ENCODE measurements around the gene OR4F17. TPM values are rescaled to one million over a fixed set of nuclear protein-coding genes. Genes with fewer than 3 reads are reported as not detected.
"Not testable (repeated sequence)": the region's sequence is repeated elsewhere in the genome, so short reads cannot be mapped to it uniquely, and the experiment has no call there.

The OR4F17 gene
- not detected for total RNA-seq
- long read RNA-seq = 0 reads

DNA sequence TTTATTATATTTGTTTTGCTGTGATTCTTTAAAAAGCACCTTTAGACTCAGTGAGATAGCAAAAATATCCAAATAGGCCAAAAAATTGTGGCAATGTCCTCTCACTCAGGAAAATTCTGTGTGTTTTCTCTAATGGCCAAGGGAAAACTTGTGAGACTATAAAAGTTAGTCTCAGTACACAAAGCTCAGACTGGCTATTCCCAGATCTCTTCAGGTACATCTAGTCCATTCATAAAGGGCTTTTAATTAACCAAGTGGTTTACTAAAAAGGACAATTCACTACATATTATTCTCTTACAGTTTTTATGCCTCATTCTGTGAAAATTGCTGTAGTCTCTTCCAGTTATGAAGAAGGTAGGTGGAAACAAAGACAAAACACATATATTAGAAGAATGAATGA lies at the start of gene OR4F17:
TSS of gene OR4F17 (plus strand) at position 301 of the 400 bp plus-strand sequence. CDS start 3,575 bp downstream, outside the sequence.
- intact Hi-C loops (cut with micrococcal nuclease); ATAC-seq; DNase-seq: not testable (repeated sequence)

DNA sequence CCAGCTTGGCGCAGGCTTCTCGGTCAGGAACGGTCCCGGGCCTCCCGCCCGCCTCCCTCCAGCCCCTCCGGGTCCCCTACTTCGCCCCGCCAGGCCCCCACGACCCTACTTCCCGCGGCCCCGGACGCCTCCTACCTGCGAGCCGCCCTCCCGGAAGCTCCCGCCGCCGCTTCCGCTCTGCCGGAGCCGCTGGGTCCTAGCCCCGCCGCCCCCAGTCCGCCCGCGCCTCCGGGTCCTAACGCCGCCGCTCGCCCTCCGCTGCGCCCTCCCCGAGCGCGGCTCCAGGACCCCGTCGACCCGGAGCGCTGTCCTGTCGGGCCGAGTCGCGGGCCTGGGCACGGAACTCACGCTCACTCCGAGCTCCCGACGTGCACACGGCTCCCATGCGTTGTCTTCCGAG lies 36.1 kb upstream of the OR4F17 start:
- intact Hi-C loops (cut with micrococcal nuclease); ATAC-seq: not testable (repeated sequence)
- DNase-seq = peak; percentile 62

GRCh38 chr19:82864-83263 lies 24.0 kb upstream of the OR4F17 start:
- ATAC-seq; DNase-seq; intact Hi-C loops (cut with micrococcal nuclease): not testable (repeated sequence)

DNA sequence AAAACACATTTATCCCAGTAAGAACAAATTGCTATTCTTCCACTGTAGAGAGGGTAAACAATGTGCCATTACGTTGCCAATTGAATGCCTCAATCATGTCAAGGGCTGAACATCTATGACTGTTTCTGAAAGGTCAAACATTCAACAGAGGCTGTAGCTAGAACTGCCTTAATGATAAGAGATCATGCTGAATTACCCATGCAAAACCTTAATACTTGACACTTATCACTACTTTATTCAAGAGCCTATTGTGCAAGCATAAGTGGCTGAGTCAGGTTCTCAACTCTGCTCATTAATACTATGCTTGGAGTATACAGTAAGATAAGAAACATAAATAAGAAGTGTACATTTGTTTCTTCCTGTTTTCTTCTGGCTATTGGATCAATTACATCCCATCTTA lies 23.3 kb upstream of the OR4F17 start:
- intact Hi-C loops (cut with micrococcal nuclease); DNase-seq; ATAC-seq: not testable (repeated sequence)

DNA sequence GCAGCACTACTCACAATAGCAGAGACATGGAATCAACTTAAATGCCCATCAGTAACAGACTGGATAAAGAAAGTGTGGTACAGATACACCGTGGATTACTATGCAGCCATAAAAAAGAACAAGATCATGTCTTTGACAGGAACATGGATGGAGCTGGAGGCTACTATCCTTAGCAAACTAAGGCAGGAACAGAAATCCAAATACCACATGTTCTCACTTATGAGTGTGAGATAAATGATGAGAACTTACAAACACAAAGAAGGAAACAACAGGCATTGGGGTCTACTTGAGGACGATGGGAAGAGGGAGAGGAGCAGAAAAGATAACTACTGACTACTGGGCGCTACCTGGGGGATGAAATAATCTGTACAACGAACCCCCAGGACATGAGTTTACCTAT lies 16.2 kb upstream of the OR4F17 start:
- DNase-seq, ATAC-seq: not testable (repeated sequence)

DNA sequence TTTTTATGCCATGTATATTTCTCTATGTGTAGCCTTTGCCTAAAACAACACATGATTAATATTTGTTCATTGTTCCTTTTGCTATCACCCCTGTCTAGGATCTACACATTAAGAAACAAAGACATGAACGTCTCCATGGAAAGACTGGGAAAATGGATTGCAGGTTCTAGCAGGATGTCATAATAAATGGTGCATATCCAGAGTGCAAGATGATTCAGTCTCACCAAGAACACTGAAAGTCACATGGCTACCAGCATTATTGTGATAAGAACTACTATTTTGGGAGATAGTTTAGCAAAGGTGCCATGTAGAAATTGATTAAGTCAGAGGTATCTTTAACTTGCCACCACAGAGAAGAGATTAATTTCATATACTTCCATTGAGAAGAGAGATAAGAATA lies 12.1 kb upstream of the OR4F17 start:
- ATAC-seq; DNase-seq; intact Hi-C loops (cut with micrococcal nuclease): not testable (repeated sequence)

More for the DNA sequence above, 16.2 kb upstream of the OR4F17 start:
- intact Hi-C loops (cut with micrococcal nuclease) = not testable (repeated sequence)

DNA sequence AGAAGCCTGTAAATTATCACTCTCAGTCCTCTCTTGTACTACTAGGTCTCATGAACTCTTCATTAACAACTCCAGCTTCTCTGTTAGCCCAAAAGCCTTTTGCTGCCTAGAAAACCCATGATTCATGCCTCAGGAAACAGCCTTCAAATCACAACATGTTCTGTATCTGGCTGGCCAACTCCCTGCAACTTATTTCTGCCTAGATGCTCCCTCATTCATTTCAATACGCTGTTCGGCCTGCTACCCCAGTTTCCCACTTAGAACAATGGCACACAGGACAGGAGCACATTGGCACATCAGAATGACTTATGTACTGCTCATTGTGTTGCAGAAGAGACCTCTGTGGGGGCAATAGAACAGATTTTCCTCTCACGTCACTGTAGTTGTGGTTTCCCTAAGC lies 9.3 kb upstream of the OR4F17 start:
- DNase-seq; ATAC-seq; intact Hi-C loops (cut with micrococcal nuclease): not testable (repeated sequence)

GRCh38 chr19:120443-121140 lies 13.7 kb downstream of the OR4F17 start:
- intact Hi-C loops (cut with micrococcal nuclease); DNase-seq; ATAC-seq: not testable (repeated sequence)

Other genes with a start within 250 kb of the OR4F17 start
- gene PLPP2, start 184.3 kb downstream of the OR4F17 start, total RNA-seq = 0.27 TPM
- 20.0 TPM for gene MIER2, start 237.7 kb downstream of the OR4F17 start, total RNA-seq

All from left ventricle myocardium superior (tissue), 1 donor.